H1 (cell line): ENCODE data around the gene SNRPN. TPM values are rescaled to one million over a fixed set of nuclear protein-coding genes. Genes with fewer than 3 reads are reported as not detected.

Experiments used
- CTCF ChIA-PET: fragments of 300-600 bp; sonication (Branson Sonifier 250); formaldehyde crosslinking; loops from one replicate; lab custom pipeline; 2021; ENCODE audit not compliant: partially characterized antibody; lab: Charles Lee
- POLR2A ChIA-PET: fragments of 300-600 bp; sonication (Branson Sonifier 250); formaldehyde crosslinking; loops from one replicate; lab custom pipeline; 2021; ENCODE audit warnings: inconsistent platforms; ENCODE audit not compliant: partially characterized antibody; lab: Charles Lee
- DNase-seq, 2 experiments: peaks; one replicate each; pipeline versions ENCODE4 v3.0.0 to v3.0.0-alpha.2; 2010 to 2022; ENCODE audit warnings: low spot score in 2 of 2, low read depth in 1 of 2, mixed read lengths in 1 of 2
- FAIRE-seq: peaks from 2 replicates; lab custom pipeline; 2011; peaks lifted over from hg19 to GRCh38; lab: Jason Lieb, UNC
- H2AFZ ChIP-seq: 2 replicates; pipeline ENCODE4 v1.8.1; 2012; ENCODE audit warnings: low read length, inconsistent platforms
- H2AK5ac ChIP-seq: 2 replicates; pipeline ENCODE4 v1.6.1; 2013; ENCODE audit warnings: low read depth, low read length
- H2BK120ac ChIP-seq: replicated peaks from 2 replicates; pipeline ENCODE3; 2013; ENCODE audit warnings: low read depth, low read length, inconsistent platforms
- H2BK12ac ChIP-seq: 2 replicates; pipeline ENCODE4 v1.6.1; 2013; ENCODE audit warnings: low read depth, low read length
- H2BK15ac ChIP-seq: 2 replicates; pipeline ENCODE4 v1.6.1; 2013; ENCODE audit warnings: low read length
- H2BK20ac ChIP-seq: 2 replicates; pipeline ENCODE4 v1.6.1; 2013; ENCODE audit warnings: low read length
- H2BK5ac ChIP-seq: 2 replicates; pipeline ENCODE4 v1.6.1; 2013; ENCODE audit warnings: low read depth, low read length
- H3K14ac ChIP-seq: 2 replicates; pipeline ENCODE4 v1.6.1; 2013; ENCODE audit warnings: inconsistent platforms; ENCODE audit not compliant: insufficient read length
- H3K18ac ChIP-seq: 2 replicates; pipeline ENCODE4 v1.6.1; 2013; ENCODE audit warnings: low read length; ENCODE audit errors: extremely low read depth
- H3K23ac ChIP-seq: 2 replicates; pipeline ENCODE4 v1.6.1; 2013; ENCODE audit warnings: inconsistent platforms; ENCODE audit not compliant: insufficient read length
- H3K23me2 ChIP-seq: 2 replicates; pipeline ENCODE4 v1.6.1; 2013; ENCODE audit warnings: low read depth, low read length
- H3K27ac ChIP-seq: 2 replicates; pipeline ENCODE4 v1.6.1; 2011; ENCODE audit warnings: low read depth, low read length, inconsistent platforms
- H3K27me3 ChIP-seq, 4 experiments: replicated peaks in 1 of 4; 1 replicate in 1 of 4; 2 replicates in 3 of 4; pipeline versions ENCODE4 v1.6.1 to v1.8.1; 2011 to 2013; ENCODE audit warnings: low read length in 3 of 4, mild to moderate bottlenecking in 3 of 4, inconsistent platforms in 2 of 4, mixed read lengths in 2 of 4, moderate library complexity in 1 of 4; ENCODE audit not compliant: control insufficient read depth in 3 of 4, insufficient read depth in 3 of 4; ENCODE audit errors: extremely low read depth in 1 of 4
- H3K36me3 ChIP-seq, 4 experiments: 2 replicates each; pipeline versions ENCODE4 v1.6.1 to v1.8.1; 2011 to 2013; ENCODE audit warnings: mild to moderate bottlenecking in 4 of 4, low read length in 3 of 4, moderate library complexity in 2 of 4, control low read depth in 1 of 4, inconsistent platforms in 1 of 4; ENCODE audit not compliant: insufficient read depth in 4 of 4, control insufficient read depth in 2 of 4
- H3K4ac ChIP-seq: replicated peaks from 2 replicates; pipeline ENCODE3; 2013; ENCODE audit warnings: low read length, low read depth, mixed read lengths, inconsistent platforms; ENCODE audit not compliant: insufficient read length
- H3K4me1 ChIP-seq, 4 experiments: replicated peaks in 1 of 4; 1 replicate in 1 of 4; 2 replicates in 3 of 4; pipeline versions ENCODE4 v1.6.1 to v1.8.1; 2011 to 2013; ENCODE audit warnings: low read length in 3 of 4, inconsistent platforms in 2 of 4, mixed read lengths in 1 of 4; ENCODE audit not compliant: insufficient read depth in 4 of 4, control insufficient read depth in 3 of 4
- H3K4me2 ChIP-seq, 2 experiments: 2 replicates each; pipeline versions ENCODE4 v1.6.1 to v1.8.1; 2011 to 2013; ENCODE audit warnings: low read depth in 2 of 2, low read length in 2 of 2, control low read depth in 1 of 2, inconsistent platforms in 1 of 2, mild to moderate bottlenecking in 1 of 2; ENCODE audit not compliant: insufficient read depth in 1 of 2
- H3K4me3 ChIP-seq, 4 experiments: fragments of 200-600, 300-600 bp in 1 of 4; sonication (generic), shearing (Covaris generic), sonication (Bioruptor Twin) in 1 of 4; 2 replicates each; pipeline versions ENCODE4 v1.5.1 to v1.8.1; 2011 to 2016; ENCODE audit warnings: low read length in 4 of 4, low read depth in 3 of 4, control low read depth in 2 of 4, inconsistent platforms in 2 of 4, mild to moderate bottlenecking in 2 of 4, mixed read lengths in 1 of 4, moderate library complexity in 1 of 4; ENCODE audit not compliant: insufficient read depth in 2 of 4; ENCODE audit errors: extremely low read depth in 1 of 4
- H3K56ac ChIP-seq: replicated peaks from 2 replicates; pipeline ENCODE3; 2013; ENCODE audit warnings: low read depth, mild to moderate bottlenecking, mixed read lengths, low read length, inconsistent platforms; ENCODE audit not compliant: insufficient read length
- H3K79me1 ChIP-seq: 2 replicates; pipeline ENCODE4 v1.6.1; 2013; ENCODE audit warnings: low read depth, low read length, control low read depth
- H3K79me2 ChIP-seq, 2 experiments: 2 replicates each; pipeline versions ENCODE4 v1.6.1 to v1.8.1; 2012 to 2013; ENCODE audit warnings: low read length in 2 of 2, mild to moderate bottlenecking in 2 of 2, inconsistent platforms in 1 of 2; ENCODE audit not compliant: insufficient read depth in 2 of 2, control insufficient read depth in 1 of 2
- H3K9ac ChIP-seq, 4 experiments: replicated peaks in 1 of 4; 1 replicate in 1 of 4; 2 replicates in 3 of 4; pipeline versions ENCODE4 v1.6.1 to v1.8.1; 2011 to 2013; ENCODE audit warnings: low read depth in 3 of 4, low read length in 3 of 4, control low read depth in 2 of 4, mild to moderate bottlenecking in 2 of 4, moderate library complexity in 2 of 4, inconsistent platforms in 1 of 4; ENCODE audit errors: extremely low read depth in 1 of 4
- H3K9me3 ChIP-seq, 2 experiments: 2 replicates each; pipeline versions ENCODE4 v1.6.1 to v1.8.1; 2012 to 2013; ENCODE audit warnings: mild to moderate bottlenecking in 2 of 2, moderate library complexity in 2 of 2, control low read depth in 1 of 2, inconsistent platforms in 1 of 2, low read depth in 1 of 2, low read length in 1 of 2, mixed read lengths in 1 of 2; ENCODE audit not compliant: insufficient read depth in 2 of 2
- H4K20me1 ChIP-seq, 2 experiments: replicated peaks in 1 of 2; 2 replicates each; pipeline versions ENCODE3 to v1.8.1; 2011 to 2013; ENCODE audit warnings: inconsistent platforms in 2 of 2, low read length in 2 of 2, mild to moderate bottlenecking in 1 of 2; ENCODE audit not compliant: insufficient read depth in 2 of 2, control insufficient read depth in 1 of 2
- H4K5ac ChIP-seq: 2 replicates; pipeline ENCODE4 v1.6.1; 2013; ENCODE audit warnings: low read length, low read depth, mixed read lengths, inconsistent platforms; ENCODE audit not compliant: insufficient read length
- H4K8ac ChIP-seq: 2 replicates; pipeline ENCODE4 v1.8.0; 2013; ENCODE audit warnings: mild to moderate bottlenecking, moderate library complexity, low read length, inconsistent platforms; ENCODE audit not compliant: insufficient read depth; ENCODE audit errors: extremely low read depth
- H4K91ac ChIP-seq: replicated peaks from 2 replicates; pipeline ENCODE3; 2013; ENCODE audit warnings: low read length, mixed read lengths, inconsistent platforms; ENCODE audit not compliant: insufficient read length
- ASH2L ChIP-seq: fragments of 200-600, 300-600 bp; sonication (generic); IDR thresholded peaks from one replicate; pipeline ENCODE4 v1.7.1; 2017; ENCODE audit warnings: low read length
- BRCA1 ChIP-seq: IDR thresholded peaks from 2 replicates; pipeline ENCODE4 v1.6.1; 2012; ENCODE audit warnings: low read depth, low read length, improper control_type of control experiment
- E2F6 ChIP-seq: IDR thresholded peaks from 2 replicates; pipeline ENCODE4 v1.6.1; 2012; ENCODE audit warnings: inconsistent platforms
- JUN ChIP-seq: IDR thresholded peaks from 2 replicates; pipeline ENCODE4 v1.6.1; 2011; ENCODE audit warnings: low read depth, mild to moderate bottlenecking, improper control_type of control experiment, low read length
- KDM4A ChIP-seq: IDR thresholded peaks from one replicate; pipeline ENCODE4 v1.7.1; 2012; ENCODE audit warnings: low read depth, mild to moderate bottlenecking, moderate library complexity, low read length, inconsistent platforms; ENCODE audit not compliant: severe bottlenecking
- KDM5A ChIP-seq: fragments of 200-600 bp; IDR thresholded peaks from 2 replicates; pipeline ENCODE4 v1.7.1; 2012; ENCODE audit warnings: mild to moderate bottlenecking, low read length, inconsistent platforms, mixed read lengths
- RNF2 ChIP-seq: fragments of 200-900, 300-1000 bp; sonication (generic); IDR thresholded peaks from 2 replicates; pipeline ENCODE4 v1.7.1; 2016; ENCODE audit warnings: borderline replicate concordance, low read depth, mild to moderate bottlenecking, antibody characterized with exemption, low read length; ENCODE audit not compliant: poor library complexity, severe bottlenecking; ENCODE audit errors: missing control alignments
- SIX5 ChIP-seq: IDR thresholded peaks from 2 replicates; pipeline ENCODE4 v1.6.1; 2011; ENCODE audit warnings: mild to moderate bottlenecking, low read depth, low read length
- WGBS, 2 experiments: shearing (Covaris generic) in 1 of 2; methylation state at CpG; one replicate each; pipeline versions ENCODE4 v1.1.6 to v1.1.7; 2013 to 2015; ENCODE audit warnings: low lambda C conversion rate in 2 of 2, mixed read lengths in 2 of 2, inconsistent platforms in 1 of 2, low coverage in 1 of 2, missing lambda C conversion rate in 1 of 2; ENCODE audit not compliant: insufficient replicate concordance in 2 of 2, insufficient coverage in 1 of 2, insufficient read length in 1 of 2; ENCODE audit errors: extremely low coverage in 1 of 2, missing lambda C conversion rate in 1 of 2; 5-methylcytosine and 5-hydroxymethylcytosine counted together
- polyA plus RNA-seq, 7 experiments: library from polyadenylated mRNA; depleted of rRNA in 3 of 7; stranded (reverse) in 5 of 7; unstranded in 2 of 7; fragments of >200 nt in 5 of 7; fragments of 200-250 nt in 2 of 7; gene quantifications; 1 replicate in 5 of 7; 2 replicates in 1 of 7; 4 replicates in 1 of 7; pipeline versions ENCODE4 v1.2.1 to v1.2.3, GENCODE V29; 2011 to 2013; ENCODE audit warnings: missing spikeins in 2 of 7, mixed read lengths in 2 of 7
- total RNA-seq: library from RNA; stranded (reverse); fragmentation: NEBNext Ultra II Directional; extraction: Animal tissue kit (Norgen Biotek cat#: 25700); gene quantifications from 2 replicates; pipeline ENCODE4 v1.2.1, GENCODE V29; 2021

Gene SNRPN
- total and polyA plus RNA-seq, 2 of the 8 experiments (the other 6 are each of a cell fraction or from before 2014, with no cell fraction given), result 905 to 1,396 TPM

DNA sequence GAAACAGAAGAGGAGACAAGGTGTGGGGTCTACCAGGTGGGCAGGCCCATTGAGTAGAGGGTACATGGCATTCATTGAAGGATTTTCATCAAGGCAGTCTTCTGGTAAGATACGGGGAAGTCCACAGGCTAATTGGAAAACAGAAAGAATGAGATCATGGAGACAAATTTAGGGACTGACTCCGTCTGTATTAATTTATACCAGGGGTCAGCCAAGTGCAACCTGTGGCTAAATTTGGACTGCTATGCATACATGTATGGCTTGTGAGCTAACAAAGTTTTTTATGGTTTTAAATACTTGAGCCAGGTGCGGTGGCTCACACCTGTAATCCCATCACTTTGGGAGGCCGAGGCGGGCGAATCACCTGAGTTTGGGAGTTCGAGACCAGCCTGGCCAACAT lies 21.1 kb upstream of the SNRPN start:
- WGBS, 2 experiments, result 90% methylated on average over 7 of the region's 7 CpGs; no CpG with 5 or more reads in 1 of the 2 experiments

More for the DNA sequence above, 21.1 kb upstream of the SNRPN start:
- H2AFZ ChIP-seq, result no peak overlapping the region
- no peak overlapping the region for H3K18ac ChIP-seq
- H2BK120ac ChIP-seq, result no peak overlapping the region
- H2BK15ac ChIP-seq, result no peak overlapping the region
- H4K91ac ChIP-seq, result no peak overlapping the region
- H3K4me2 ChIP-seq, result no peak overlapping the region
- no peaks in the 10 kb centered on the region for H3K36me3 ChIP-seq
- FAIRE-seq, result no peak
- peaks cover 0 to 8% of the 10 kb centered on the region in 2 experiments; a peak in 2 of 4 replicates for H3K9me3 ChIP-seq
- ChIA-PET CTCF (no interaction called here), POLR2A (interaction anchor here (1.7 kb wide), 1 partner anchor 10 kb away, joined by 6 read pairs; no protein-coding TSS in a partner anchor)
- H3K4ac ChIP-seq, result no peak overlapping the region
- H2BK20ac ChIP-seq, result no peak overlapping the region
- H3K23ac ChIP-seq, result no peak overlapping the region
- no peaks in the 10 kb centered on the region for H3K23me2 ChIP-seq
- no peaks in the 10 kb centered on the region for H3K27me3 ChIP-seq
- H3K9ac ChIP-seq, result no peak overlapping the region
- H3K14ac ChIP-seq, result no peak overlapping the region
- H3K4me3 ChIP-seq, result no peak overlapping the region
- no peak for DNase-seq
- H2BK5ac ChIP-seq, result no peak overlapping the region
- H4K5ac ChIP-seq, result no peak overlapping the region
- H4K8ac ChIP-seq, result no peak overlapping the region
- H3K56ac ChIP-seq, result no peak overlapping the region
- H3K79me2 ChIP-seq, result no peaks in the 10 kb centered on the region
- H2BK12ac ChIP-seq, result no peak overlapping the region
- no peak for TF ChIP-seq KDM4A
- TF ChIP-seq E2F6, result no peak
- no peak for TF ChIP-seq JUN
- TF ChIP-seq ASH2L, result no peak
- no peak for TF ChIP-seq RNF2
- no peak for TF ChIP-seq BRCA1
- TF ChIP-seq SIX5, result no peak
- no peak for TF ChIP-seq KDM5A
- no peak overlapping the region for H3K27ac ChIP-seq
- H4K20me1 ChIP-seq, result no peaks in the 10 kb centered on the region
- no peak overlapping the region for H2AK5ac ChIP-seq
- peaks cover 0 to 3% (median 1%) of the 10 kb centered on the region in 4 experiments; a peak in 3 of 7 replicates for H3K4me1 ChIP-seq
- H3K79me1 ChIP-seq, result no peaks in the 10 kb centered on the region
